Measurements from ENCODE around the gene GPATCH8. TPM values are rescaled to one million over a fixed set of nuclear protein-coding genes. Genes with fewer than 3 reads are reported as not detected.
"Not testable (repeated sequence)": the region's sequence is repeated elsewhere in the genome, so short reads cannot be mapped to it uniquely, and the experiment has no call there.

The GPATCH8 gene
- total RNA-seq, 4 donors from 2014 or later = 15.3 to 35.5 (median 24.9) TPM

GRCh38 chr17:44523672-44523972, 20.4 kb upstream of the GPATCH8 start:
- Histone ChIP-seq H3K4me3 (no peak overlapping the region), H3K27ac (no peak overlapping the region), H3K36me3 (no peaks in the 10 kb centered on the region), H3K27me3 (peaks cover 0 to 28% (median 0%) of the 10 kb centered on the region in 4 donors), H3K9me3 (no peaks in the 10 kb centered on the region), H3K4me1 (peaks cover 0 to 4% (median 0%) of the 10 kb centered on the region in 3 donors)
- DNase-seq = no peak
- TF ChIP-seq CTCF (IDR thresholded peaks at IDR 0.05) (no peak), POLR2A (IDR thresholded peaks at IDR 0.05) (no peak)
- 60 to 82% methylated on average over 2 to 3 of the region's 3 CpGs for WGBS, 2 donors
- intact Hi-C loops (cut with DNase I) = no loop called here

DNA sequence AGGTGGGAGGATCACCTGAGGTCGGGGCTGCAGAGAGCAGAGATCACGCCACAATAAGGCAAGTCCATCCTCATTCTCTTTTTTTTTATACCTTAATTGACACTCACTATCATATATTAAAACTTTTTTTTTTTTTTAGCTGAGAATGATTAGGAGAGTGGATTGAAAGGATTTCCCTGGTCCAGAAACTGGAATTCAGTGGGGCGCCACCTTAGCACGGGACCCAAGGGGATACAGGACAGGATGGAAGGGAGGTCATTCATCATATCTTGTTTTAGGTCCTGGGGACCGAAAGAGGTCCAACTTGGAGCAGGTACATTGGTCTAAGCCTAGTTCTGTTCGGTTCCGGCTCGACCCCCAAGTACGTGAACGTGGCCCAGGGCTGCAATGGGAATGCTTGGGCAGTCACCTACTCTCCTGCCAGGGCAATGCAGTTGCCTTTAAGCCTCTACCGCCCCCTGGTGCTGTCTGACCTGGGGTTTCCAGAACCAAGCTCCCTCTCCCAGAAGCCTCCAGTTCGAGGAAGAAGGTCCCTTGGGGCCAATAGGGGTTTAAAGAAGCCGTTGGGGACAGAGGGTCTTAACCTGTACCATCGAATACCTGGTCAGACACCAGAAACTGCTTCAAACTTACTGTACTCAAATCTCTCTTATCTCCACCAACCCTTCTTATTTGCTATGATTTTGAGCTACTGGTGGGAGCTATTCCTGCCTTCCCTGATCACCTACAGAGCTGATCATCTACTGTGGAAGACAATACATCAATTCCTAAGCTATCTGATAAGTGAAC, 19.9 kb upstream of the GPATCH8 start:
- Histone ChIP-seq H3K36me3 (no peaks in the 10 kb centered on the region), H3K27ac (no peak overlapping the region), H3K4me1 (peaks cover 0 to 4% (median 0%) of the 10 kb centered on the region in 3 donors), H3K9me3 (no peaks in the 10 kb centered on the region), H3K4me3 (no peak overlapping the region), H3K27me3 (peaks cover 0 to 33% (median 0%) of the 10 kb centered on the region in 4 donors)
- 64 to 68% methylated on average over 5 to 7 of the region's 14 CpGs for WGBS, 2 donors
- intact Hi-C loops (cut with DNase I) = no loop called here
- TF ChIP-seq CTCF (IDR thresholded peaks at IDR 0.05) (peak in 5 of 6 experiments; percentile 37 to 68 (median 58)), POLR2A (IDR thresholded peaks at IDR 0.05) (no peak)
- DNase-seq = no peak

GRCh38 chr17:44518032-44518431, 14.8 kb upstream of the GPATCH8 start:
- no peak for DNase-seq
- intact Hi-C loops (cut with DNase I) = no loop called here

DNA sequence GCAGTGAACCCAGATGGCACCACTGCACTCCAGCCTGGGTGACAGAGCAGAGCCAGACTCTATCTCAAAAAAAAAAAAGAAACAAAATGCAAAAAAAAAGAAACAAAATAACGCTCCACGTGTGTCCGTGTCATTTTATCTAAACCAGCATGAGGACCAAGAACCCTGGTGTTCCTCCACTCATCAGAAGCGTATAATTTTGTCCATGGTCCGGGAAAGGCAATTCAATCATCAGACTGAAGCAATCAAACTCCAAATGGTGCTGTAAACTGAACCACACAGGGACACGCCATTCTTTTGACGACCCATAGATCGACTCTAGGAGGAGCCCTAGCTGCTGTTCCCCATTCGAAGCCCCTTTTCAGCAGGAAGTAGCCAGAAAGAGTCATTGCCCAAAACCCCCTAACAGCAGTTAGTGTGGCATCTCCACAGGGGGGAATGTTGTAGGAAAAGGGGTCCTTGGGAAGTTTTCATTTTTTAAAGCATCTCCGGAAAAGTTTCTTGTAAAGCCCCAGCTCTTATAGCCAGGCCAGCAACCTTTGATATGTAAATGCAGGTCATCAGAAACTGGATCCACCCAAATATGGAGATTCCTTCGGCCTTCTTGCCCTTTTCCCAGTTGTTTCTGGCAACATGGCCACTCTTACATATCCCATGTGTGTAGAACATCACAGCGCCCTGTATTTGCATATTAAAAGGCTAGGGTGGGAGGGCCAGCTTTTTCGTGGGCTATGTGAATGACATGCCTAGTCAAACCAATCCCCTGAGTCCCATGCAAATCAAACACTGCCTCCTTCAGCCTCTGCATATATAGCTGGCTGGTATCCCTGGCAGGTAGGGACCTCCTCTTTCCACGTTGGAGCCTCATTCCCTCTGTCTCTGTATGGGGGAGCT, 8.3 kb upstream of the GPATCH8 start:
- intact Hi-C loops (cut with DNase I); H3K27ac ChIP-seq; H3K36me3 ChIP-seq; H3K4me1 ChIP-seq; H3K9me3 ChIP-seq; H3K4me3 ChIP-seq; DNase-seq: not testable (repeated sequence)
- 39 to 51% methylated on average over 14 of the region's 14 CpGs for WGBS, 2 donors
- H3K27me3 ChIP-seq = peaks cover 0 to 32% (median 0%) of the 10 kb centered on the region in 4 donors

More at GRCh38 chr17:44518032-44518431, 14.8 kb upstream of the GPATCH8 start:
- Histone ChIP-seq H3K27me3 (peaks cover 0 to 37% (median 0%) of the 10 kb centered on the region in 4 donors), H3K27ac (no peak overlapping the region), H3K9me3 (no peaks in the 10 kb centered on the region), H3K4me3 (no peak overlapping the region), H3K4me1 (no peaks in the 10 kb centered on the region), H3K36me3 (no peaks in the 10 kb centered on the region)
- TF ChIP-seq POLR2A (IDR thresholded peaks at IDR 0.05) = no peak
- no peak for TF ChIP-seq CTCF (IDR thresholded peaks at IDR 0.05)
- 24 to 45% methylated on average over 3 of the region's 3 CpGs for WGBS, 2 donors

GRCh38 chr17:44506939-44507604, 3.9 kb upstream of the GPATCH8 start:
- not testable (repeated sequence) for H3K9me3 ChIP-seq, H3K36me3 ChIP-seq, DNase-seq, H3K27ac ChIP-seq, H3K4me3 ChIP-seq
- intact Hi-C loops (cut with DNase I) = loop anchor here (10.0 kb wide), 1 partner anchor 302 kb away; no protein-coding TSS in a partner anchor
- peaks cover 4 to 14% (median 5%) of the 10 kb centered on the region in 3 donors for H3K4me1 ChIP-seq
- peaks cover 0 to 24% (median 0%) of the 10 kb centered on the region in 4 donors for H3K27me3 ChIP-seq
- WGBS, 2 donors = 83 to 85% methylated on average over 10 of the region's 10 CpGs

Measured in esophagus squamous epithelium (tissue), 5 donors.